SHP77 (cell line): ENCODE results near the gene STAT3.
A peak's percentile ranks its signal among the peaks of the same experiment; 100 is the strongest.
"Not testable (repeated sequence)": the region's sequence is repeated elsewhere in the genome, so short reads cannot be mapped to it uniquely, and the experiment has no call there.

Experiments used
- DNase-seq, 2 experiments: peaks; one replicate each; lab custom pipeline; 2025; lab: John Stamatoyannopoulos, UW

Gene STAT3

DNA sequence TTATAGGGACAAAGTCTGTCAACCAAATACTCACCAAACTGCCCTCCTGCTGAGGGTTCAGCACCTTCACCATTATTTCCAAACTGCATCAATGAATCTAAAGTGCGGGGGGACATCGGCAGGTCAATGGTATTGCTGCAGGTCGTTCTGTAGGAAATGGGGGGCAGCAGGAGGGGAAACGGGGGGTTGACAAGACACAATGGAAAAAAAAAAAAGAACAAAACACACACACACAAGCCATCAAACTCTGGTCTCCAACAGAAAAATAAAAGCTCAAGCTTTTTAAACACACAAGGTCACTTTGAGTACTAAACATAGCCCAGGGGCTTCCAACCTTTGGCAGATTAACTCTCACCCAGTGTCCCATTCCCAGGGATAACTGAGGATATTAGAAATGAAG is 71.5 kb downstream of the STAT3 start:
- no peak for DNase-seq

DNA sequence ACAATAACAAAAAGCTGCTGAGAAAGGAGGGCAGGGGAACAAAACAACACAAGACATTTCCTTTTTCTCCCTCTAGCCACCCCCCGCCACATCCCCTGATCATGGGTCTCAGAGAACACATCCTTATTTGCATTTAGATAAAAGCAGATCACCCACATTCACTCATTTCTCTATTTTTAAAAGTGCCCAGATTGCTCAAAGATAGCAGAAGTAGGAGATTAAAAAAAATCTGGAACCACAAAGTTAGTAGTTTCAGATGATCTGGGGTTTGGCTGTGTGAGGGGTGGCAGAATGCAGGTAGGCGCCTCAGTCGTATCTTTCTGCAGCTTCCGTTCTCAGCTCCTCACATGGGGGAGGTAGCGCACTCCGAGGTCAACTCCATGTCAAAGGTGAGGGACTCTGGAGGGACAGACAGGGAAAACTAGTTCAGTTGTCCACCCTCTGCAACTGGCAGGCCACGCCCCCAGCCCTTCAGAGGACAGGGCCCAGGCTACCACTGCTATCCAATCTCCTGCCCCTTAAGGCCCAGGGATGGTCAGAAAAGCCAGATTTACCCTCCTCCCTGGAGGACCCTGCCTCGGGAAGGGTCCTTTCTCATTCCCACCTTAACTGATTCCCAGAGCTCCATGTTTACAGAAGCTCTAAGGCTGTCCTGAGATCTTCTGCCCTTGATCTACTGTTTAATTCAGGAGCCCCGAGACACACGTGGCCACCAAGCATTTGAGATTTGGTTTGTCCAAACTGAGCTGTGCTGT is 72.7 kb downstream of the STAT3 start:
- no peak for DNase-seq

DNA sequence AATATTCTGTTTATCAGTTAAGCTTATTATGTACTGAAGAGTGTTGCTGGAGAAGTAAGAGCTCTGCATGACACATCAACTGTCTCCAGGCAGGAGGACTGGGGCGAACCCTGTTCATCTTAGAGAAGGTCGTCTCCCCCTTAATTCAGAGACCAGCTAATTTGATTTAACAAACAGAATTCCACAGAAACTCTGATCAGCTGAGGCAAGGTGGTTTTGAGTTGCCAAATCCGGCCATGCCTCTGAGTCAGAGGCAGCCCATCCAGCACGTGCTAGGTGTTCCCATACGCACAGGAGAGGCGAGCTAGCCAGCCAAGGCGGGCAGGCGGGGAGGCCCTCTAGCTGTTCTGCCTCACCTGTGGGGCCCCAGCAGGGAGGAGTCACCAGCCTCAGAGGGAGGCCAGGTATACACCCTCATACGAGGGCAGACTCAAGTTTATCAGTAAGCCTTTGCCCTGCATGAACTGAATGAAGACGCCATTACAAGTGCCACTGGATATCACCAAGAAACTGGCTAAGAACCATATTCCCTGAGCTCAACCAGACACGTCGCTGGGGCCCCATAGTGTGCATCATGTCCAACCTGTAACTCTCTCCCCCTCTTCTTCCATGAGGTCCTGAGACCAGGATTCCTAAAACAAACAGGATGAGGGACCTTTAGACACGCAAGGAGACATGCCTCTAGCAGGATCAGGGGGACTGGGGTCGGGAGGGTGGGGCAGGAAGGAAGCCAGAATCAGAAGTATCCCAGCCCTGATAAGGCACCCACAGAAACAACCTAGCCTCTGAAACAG is 74.3 kb downstream of the STAT3 start:
- no peak for DNase-seq

DNA sequence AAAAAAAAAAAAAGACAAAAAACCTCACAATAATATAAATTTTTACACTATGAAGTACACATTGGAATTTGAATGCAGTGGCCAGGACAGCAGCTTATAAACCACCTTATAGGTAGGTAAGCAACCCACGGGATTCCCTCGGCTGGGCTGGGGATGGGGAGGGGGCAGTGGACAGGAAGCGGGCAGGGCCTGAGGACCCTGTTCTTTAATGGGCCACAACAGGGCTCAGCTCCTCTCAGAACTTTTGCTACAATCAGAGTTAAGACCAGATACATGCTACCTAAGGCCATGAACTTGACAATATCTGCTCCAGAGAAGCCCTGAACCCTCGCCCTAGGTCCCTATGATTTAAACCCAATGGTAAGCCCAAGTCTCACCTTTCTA is 74.9 kb downstream of the STAT3 start:
- DNase-seq = no peak

DNA sequence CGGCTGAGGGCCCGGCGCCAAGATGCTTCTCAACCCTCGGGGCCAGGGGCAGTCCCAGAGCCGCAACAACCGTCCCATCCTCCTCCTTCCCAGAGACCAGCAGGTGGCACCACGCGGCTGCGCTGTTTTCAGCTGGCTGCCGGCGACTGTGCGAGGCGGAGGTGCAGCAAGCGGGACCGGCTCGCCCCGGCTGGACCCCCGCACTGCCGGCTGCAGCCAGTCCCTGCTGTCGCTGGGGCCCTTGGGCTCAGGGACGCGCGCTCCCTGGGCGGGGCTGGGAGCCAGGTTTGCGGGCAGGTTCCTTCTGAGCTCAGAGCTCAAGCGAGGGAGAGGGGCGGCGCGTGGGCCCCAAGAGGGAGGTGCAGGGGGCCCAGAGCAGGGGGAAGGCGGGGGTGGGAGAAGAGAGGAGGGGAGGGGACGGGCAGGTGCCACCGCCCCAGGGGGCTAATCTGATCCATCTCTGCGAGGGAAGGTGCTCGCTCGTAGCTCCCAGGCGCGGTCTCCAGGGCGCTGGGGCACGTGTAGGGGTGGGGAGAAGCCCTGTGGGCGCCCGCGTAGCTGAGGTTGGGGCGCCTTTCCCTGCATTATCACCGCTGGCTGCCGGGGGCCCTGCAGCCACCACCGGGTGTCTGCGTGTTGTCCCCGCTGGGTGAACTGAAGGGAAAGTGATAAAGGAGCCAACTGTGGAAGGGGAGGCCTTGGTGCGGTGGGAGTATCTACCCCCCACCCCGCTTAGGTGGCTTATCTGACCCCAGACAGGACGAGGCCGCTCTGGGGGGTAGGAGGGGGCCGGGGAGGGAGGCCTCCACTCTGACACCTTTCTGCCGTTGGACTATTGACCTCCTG is 75.7 kb downstream of the STAT3 start:
- DNase-seq = peak; percentile 17 to 65

DNA sequence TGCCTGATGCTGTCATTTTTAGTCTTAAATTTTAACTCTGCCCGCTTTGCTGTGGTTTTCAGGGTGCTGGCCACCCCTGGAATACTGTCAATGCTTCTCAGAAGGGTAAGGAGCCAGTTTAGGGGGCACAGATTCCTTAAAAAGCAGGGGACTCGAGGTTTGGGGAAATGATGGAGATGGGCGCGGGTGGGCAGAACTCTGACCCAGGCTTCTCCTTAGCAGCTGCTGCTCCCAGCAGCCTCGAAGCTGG is 76.3 kb downstream of the STAT3 start:
- DNase-seq = no peak

DNA sequence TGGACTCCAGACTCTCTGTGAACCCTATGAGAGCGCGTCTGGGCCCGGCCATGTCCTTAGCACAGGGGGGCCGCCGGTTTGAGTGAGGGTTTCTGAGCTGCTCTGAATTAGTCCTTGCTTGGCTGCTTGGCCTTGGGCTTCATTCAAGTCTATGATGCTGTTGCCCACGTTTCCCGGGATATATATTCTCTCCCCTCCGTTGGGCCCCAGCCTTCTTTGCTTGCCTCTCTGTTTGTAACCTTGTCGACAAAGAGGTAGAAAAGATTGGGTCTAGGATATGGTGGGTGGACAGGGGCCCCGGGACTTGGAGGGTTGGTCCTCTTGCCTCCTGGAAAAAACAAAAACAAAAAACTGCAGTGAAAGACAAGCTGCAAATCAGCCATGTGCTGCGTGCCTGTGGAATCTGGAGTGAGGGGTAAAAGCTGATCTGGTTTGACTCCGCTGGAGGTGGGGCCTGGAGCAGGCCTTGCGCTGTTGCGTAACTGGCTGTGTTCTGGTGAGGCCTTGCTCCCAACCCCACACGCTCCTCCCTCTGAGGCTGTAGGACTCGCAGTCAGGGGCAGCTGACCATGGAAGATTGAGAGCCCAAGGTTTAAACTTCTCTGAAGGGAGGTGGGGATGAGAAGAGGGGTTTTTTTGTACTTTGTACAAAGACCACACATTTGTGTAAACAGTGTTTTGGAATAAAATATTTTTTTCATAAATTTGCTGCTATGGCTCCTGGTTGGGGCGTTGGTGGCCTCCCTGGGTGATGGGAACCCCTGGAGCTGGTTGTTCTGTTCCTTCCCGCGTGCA is 76.8 kb downstream of the STAT3 start:
- no peak for DNase-seq

DNA sequence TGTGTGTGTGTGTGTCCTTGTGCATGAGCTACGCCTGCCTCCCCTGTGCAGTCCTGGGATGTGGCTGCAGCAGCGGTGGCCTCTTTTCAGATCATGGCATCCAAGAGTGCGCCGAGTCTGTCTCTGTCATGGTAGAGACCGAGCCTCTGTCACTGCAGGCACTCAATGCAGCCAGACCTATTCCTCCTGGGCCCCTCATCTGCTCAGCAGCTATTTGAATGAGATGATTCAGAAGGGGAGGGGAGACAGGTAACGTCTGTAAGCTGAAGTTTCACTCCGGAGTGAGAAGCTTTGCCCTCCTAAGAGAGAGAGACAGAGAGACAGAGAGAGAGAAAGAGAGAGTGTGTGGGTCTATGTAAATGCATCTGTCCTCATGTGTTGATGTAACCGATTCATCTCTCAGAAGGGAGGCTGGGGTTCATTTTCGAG is 77.4 kb downstream of the STAT3 start:
- no peak for DNase-seq

DNA sequence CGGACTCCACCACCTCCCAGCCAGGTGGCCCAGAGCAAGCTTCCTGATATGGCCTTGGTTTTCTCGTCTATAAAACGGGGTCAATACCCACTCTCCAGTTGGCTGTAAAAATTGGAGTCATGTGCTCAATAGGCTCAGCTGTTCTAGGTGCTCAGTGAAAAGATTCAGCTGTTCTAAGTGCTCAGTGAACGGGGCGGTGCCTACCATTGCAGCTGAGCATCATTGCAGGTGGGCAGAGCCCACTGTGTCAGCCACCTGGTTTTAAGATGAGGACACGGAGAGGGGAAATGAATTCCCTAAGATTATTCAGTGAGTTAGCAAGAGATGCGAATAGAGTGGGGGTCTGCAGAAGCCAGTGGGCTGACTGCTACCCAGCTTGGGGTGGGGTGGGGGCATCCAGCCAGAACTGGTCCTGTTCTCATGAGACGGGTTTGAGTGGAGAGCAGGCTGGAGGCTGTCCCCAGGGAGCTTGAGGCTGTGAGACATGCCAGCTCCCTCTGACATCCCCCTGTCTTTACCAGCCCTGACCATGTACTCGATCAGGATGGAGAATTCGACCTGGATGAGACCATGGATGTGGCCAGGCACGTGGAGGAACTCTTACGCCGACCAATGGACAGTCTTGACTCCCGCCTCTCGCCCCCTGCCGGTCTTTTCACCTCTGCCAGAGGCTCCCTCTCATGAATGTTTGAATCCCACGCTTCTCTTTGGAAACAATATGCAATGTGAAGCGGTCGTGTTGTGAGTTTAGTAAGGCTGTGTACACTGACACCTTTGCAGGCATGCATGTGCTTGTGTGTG is 78.1 kb downstream of the STAT3 start:
- no peak for DNase-seq

DNA sequence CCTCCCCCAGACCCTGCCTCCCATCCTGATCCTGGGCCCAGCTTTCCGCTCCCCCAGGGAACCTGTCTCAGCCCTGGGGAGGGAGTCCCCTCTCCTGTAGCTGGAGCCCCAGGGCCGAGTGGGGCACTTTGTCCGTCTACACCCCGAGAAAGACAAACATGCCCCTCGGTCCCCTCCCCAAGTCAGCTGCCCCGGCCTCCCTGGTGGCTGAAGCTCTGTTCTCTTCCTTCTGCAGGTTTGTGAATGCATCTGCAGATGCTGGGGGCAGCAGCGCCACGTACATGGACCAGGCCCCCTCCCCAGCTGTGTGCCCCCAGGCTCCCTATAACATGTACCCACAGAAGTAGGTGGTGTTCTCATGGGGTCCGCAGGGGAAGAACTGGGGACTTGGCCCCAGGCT is 79.1 kb downstream of the STAT3 start:
- no peak for DNase-seq

DNA sequence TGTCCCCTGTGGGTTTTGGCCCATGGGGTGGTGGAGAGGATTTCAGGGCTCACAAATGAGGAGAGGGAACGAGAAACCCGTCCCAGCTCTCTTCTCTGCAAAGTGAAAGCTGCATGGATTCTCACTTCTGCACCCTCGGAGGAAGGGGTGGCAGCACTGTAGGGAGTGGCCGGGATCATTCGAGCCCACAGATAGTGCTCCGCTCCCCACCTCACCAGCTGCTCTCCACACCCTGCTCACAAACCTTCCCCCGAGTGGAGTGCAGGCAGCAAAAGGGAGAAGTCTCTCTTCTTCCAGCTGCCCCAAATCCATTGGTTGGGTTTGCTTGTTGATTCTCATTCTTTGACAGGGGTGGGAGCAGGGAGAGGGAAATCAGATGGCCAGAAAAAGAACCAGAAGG is 79.8 kb downstream of the STAT3 start:
- DNase-seq = no peak

DNA sequence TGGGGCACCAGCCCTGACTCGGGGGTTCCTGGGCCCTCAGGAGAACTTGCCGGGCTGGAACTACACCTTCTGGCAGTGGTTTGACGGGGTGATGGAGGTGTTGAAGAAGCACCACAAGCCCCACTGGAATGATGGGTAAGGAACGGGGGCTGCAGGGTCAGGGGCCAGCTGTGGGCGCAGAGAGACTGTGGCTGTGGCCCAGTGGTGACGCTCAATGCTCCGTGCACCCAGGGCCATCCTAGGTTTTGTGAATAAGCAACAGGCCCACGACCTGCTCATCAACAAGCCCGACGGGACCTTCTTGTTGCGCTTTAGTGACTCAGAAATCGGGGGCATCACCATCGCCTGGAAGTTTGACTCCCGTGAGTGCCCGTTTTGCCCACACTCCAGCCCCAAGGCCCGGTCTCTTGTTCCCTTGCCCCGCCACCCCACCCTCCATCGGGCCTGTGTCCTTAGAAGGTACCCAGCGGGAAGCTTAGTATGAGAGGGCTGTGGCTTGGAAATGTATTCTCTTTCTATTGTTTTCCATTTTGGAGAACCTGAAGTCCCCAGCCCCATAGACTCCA is 80.8 kb downstream of the STAT3 start:
- no peak for DNase-seq

DNA sequence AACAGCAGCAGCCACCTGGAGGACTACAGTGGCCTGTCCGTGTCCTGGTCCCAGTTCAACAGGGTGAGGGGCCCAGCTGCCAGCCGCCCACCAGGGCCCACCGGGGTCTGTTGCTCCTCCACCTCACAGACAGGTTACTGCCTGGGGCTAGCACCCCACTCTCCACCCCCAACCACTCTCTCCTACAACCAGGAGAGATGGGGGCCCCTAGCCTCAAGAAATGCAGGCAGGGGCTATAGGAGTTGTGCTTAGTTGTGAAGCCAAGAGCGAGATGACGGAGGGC is 81.9 kb downstream of the STAT3 start:
- no peak for DNase-seq

DNA sequence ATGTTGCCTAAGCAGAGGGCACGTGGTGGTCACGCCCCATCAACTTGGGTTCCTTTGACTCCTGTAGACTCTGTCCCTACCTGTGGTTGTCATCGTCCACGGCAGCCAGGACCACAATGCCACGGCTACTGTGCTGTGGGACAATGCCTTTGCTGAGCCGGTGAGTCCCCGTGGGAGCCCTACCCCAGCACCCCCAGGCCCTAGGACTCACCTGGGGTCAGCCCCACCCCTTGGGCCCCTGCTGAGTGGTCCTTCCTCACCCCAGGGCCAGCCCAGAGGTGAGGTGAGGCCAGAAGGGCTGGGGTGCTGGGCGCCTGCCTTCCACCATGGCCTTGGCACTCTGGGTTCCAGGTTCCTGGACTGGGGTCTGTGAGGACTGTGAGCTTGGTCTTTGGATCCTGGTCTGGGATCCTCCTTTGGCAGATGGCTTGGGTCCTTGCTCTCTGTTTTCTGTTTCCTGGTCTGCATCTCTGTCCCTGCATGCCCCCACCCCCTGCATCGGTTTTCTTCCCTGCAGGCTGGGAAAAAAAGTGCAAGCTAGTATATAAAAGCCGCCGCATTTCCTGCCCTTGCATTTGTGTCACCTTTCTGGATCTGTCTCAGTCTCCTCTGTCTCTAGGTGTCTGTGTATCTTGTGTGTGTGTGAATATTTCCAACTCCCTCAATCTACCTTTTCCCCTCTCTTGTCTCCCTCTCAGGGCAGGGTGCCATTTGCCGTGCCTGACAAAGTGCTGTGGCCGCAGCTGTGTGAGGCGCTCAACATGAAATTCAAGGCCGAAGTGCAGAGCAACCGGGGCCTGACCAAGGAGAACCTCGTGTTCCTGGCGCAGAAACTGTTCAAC is 82.5 kb downstream of the STAT3 start:
- DNase-seq = no peak

DNA sequence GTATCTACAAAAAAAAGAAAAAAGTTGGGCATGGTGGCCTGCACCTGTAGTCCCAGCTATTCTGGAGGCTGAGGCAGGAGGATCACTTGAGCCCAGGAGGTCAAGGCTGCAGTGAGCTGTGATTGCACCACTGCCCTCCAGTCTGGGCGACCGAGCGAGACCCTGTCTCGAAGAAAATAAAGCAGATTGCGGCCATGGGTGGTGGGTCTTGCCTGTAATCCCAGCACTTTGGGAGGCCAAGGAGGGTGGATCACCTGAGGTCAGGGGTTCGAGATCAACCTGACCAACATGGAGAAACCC is 83.3 kb downstream of the STAT3 start:
- not testable (repeated sequence) for DNase-seq

DNA sequence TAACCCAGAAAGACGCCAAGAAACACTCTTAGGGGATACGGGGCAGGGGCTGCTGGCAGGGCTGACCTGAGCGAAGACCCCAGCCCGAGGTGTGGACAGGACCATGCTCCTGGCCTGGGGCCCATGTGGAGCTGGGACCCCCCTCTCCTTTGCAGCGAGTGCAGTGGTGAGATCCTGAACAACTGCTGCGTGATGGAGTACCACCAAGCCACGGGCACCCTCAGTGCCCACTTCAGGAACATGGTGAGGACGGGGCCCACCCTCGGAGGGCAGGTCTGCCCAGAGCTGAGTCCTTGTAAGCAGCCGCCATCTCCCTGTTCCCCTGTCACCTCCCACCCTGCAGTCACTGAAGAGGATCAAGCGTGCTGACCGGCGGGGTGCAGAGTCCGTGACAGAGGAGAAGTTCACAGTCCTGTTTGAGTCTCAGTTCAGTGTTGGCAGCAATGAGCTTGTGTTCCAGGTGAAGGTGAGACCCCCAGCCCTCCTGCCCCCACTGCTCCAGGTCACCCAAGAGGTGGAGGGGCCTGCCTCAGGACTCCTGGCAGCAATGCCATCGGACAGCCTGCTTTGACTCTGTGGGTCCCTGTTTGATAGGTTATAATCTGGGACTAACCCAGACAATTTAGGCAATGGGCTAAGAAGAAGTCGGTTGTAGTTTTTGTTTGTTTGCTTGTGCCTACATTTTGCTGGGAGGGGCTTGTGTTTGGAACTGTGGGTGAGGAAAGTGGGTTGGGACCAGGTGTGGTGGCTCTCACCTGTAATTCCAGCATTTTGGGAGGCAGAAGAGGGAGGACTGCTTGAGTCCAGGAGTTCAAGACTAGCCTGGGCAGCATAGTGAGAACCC is 83.8 kb downstream of the STAT3 start:
- no peak for DNase-seq

DNA sequence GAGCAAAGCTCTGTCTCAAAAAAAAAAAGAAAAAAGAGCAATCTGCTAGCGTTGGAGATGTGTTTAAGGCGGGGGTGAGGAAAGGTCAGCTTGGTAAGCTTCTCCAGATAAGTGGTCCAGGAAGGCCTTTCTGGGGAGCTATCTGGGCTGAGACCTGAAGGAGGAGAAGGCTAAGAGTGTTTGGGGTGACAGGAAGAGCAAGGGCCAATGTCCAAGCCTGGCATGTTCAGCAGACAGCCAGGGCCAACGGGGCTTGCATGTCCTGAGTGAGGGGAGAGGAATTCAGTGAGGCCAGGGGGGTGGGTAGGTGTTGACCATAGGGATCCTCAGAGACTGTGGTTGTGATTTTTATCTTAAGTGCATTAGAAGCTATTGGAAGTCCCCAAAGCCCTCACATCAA is 84.5 kb downstream of the STAT3 start:
- no peak for DNase-seq

DNA sequence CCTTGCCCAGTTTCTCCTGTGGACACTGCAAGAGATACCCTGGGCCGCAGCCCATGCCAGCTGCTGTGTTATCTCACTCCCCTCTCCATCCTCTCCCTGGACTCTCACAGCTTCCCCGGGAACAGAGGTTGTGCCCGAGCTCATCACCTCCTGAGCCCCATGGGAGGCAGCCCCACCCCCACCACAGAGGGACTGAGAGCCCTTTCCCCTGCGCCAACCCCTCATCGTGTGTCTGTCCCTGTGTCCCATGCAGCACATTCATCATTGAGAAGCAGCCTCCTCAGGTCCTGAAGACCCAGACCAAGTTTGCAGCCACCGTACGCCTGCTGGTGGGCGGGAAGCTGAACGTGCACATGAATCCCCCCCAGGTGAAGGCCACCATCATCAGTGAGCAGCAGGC is 87.2 kb downstream of the STAT3 start:
- no peak for DNase-seq

DNA sequence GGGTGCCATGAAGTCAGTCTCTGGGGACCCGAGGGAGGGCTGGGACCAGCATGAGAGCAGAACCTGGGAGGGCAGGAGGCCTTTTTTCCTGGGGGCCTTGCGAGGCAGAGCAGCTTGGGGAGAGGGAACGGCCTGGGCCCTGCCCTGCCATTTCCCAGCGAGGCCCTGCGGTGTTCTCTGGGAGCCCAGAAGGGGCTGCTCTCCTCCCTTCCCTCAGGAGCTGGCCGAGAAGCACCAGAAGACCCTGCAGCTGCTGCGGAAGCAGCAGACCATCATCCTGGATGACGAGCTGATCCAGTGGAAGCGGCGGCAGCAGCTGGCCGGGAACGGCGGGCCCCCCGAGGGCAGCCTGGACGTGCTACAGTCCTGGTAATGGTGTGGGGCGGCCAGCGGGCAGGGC is 88.3 kb downstream of the STAT3 start:
- not testable (repeated sequence) for DNase-seq

DNA sequence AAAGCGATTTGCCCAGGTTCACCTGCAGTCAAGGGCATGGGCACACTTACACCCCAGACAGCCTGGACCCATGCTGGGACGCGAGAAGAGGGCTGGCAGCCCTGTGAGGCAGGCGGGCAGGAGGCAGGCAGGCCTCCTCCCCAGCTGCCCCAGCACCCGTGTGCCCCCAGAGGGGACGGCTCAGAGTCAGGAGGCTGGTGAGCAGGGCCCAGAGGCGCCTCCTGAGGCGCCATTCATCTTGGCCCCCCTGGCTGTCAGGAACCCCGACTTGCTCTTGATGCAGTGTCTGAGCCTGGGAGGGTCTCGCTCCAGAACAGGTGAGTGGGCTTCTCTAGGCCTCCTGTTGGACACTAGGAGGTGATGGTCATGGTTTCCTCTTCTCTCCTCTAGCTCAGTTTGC is 88.9 kb downstream of the STAT3 start:
- DNase-seq = not testable (repeated sequence)
